H1 (cell line): Measurements from ENCODE around the gene SLMAP. TPM values are rescaled to one million over a fixed set of nuclear protein-coding genes. Genes with fewer than 3 reads are reported as not detected.

ENCODE experiments used
- CTCF ChIA-PET: fragments of 300-600 bp; sonication (Branson Sonifier 250); formaldehyde crosslinking; loops from one replicate; lab custom pipeline; 2021; ENCODE audit not compliant: partially characterized antibody; lab: Charles Lee
- POLR2A ChIA-PET: fragments of 300-600 bp; sonication (Branson Sonifier 250); formaldehyde crosslinking; loops from one replicate; lab custom pipeline; 2021; ENCODE audit warnings: inconsistent platforms; ENCODE audit not compliant: partially characterized antibody; lab: Charles Lee
- DNase-seq, 2 experiments: peaks; one replicate each; pipeline versions ENCODE4 v3.0.0 to v3.0.0-alpha.2; 2010 to 2022; ENCODE audit warnings: low spot score in 2 of 2, low read depth in 1 of 2, mixed read lengths in 1 of 2
- FAIRE-seq: peaks from 2 replicates; lab custom pipeline; 2011; peaks lifted over from hg19 to GRCh38; lab: Jason Lieb, UNC
- H2AFZ ChIP-seq: 2 replicates; pipeline ENCODE4 v1.8.1; 2012; ENCODE audit warnings: low read length, inconsistent platforms
- H2AK5ac ChIP-seq: 2 replicates; pipeline ENCODE4 v1.6.1; 2013; ENCODE audit warnings: low read depth, low read length
- H2BK120ac ChIP-seq: replicated peaks from 2 replicates; pipeline ENCODE3; 2013; ENCODE audit warnings: low read depth, low read length, inconsistent platforms
- H2BK12ac ChIP-seq: 2 replicates; pipeline ENCODE4 v1.6.1; 2013; ENCODE audit warnings: low read depth, low read length
- H2BK15ac ChIP-seq: 2 replicates; pipeline ENCODE4 v1.6.1; 2013; ENCODE audit warnings: low read length
- H2BK20ac ChIP-seq: 2 replicates; pipeline ENCODE4 v1.6.1; 2013; ENCODE audit warnings: low read length
- H2BK5ac ChIP-seq: 2 replicates; pipeline ENCODE4 v1.6.1; 2013; ENCODE audit warnings: low read depth, low read length
- H3K14ac ChIP-seq: 2 replicates; pipeline ENCODE4 v1.6.1; 2013; ENCODE audit warnings: inconsistent platforms; ENCODE audit not compliant: insufficient read length
- H3K18ac ChIP-seq: 2 replicates; pipeline ENCODE4 v1.6.1; 2013; ENCODE audit warnings: low read length; ENCODE audit errors: extremely low read depth
- H3K23ac ChIP-seq: 2 replicates; pipeline ENCODE4 v1.6.1; 2013; ENCODE audit warnings: inconsistent platforms; ENCODE audit not compliant: insufficient read length
- H3K23me2 ChIP-seq: 2 replicates; pipeline ENCODE4 v1.6.1; 2013; ENCODE audit warnings: low read depth, low read length
- H3K27ac ChIP-seq: 2 replicates; pipeline ENCODE4 v1.6.1; 2011; ENCODE audit warnings: low read depth, low read length, inconsistent platforms
- H3K27me3 ChIP-seq, 4 experiments: replicated peaks in 1 of 4; 1 replicate in 1 of 4; 2 replicates in 3 of 4; pipeline versions ENCODE4 v1.6.1 to v1.8.1; 2011 to 2013; ENCODE audit warnings: low read length in 3 of 4, mild to moderate bottlenecking in 3 of 4, inconsistent platforms in 2 of 4, mixed read lengths in 2 of 4, moderate library complexity in 1 of 4; ENCODE audit not compliant: control insufficient read depth in 3 of 4, insufficient read depth in 3 of 4; ENCODE audit errors: extremely low read depth in 1 of 4
- H3K36me3 ChIP-seq, 4 experiments: 2 replicates each; pipeline versions ENCODE4 v1.6.1 to v1.8.1; 2011 to 2013; ENCODE audit warnings: mild to moderate bottlenecking in 4 of 4, low read length in 3 of 4, moderate library complexity in 2 of 4, control low read depth in 1 of 4, inconsistent platforms in 1 of 4; ENCODE audit not compliant: insufficient read depth in 4 of 4, control insufficient read depth in 2 of 4
- H3K4ac ChIP-seq: replicated peaks from 2 replicates; pipeline ENCODE3; 2013; ENCODE audit warnings: low read length, low read depth, mixed read lengths, inconsistent platforms; ENCODE audit not compliant: insufficient read length
- H3K4me1 ChIP-seq, 4 experiments: replicated peaks in 1 of 4; 1 replicate in 1 of 4; 2 replicates in 3 of 4; pipeline versions ENCODE4 v1.6.1 to v1.8.1; 2011 to 2013; ENCODE audit warnings: low read length in 3 of 4, inconsistent platforms in 2 of 4, mixed read lengths in 1 of 4; ENCODE audit not compliant: insufficient read depth in 4 of 4, control insufficient read depth in 3 of 4
- H3K4me2 ChIP-seq, 2 experiments: 2 replicates each; pipeline versions ENCODE4 v1.6.1 to v1.8.1; 2011 to 2013; ENCODE audit warnings: low read depth in 2 of 2, low read length in 2 of 2, control low read depth in 1 of 2, inconsistent platforms in 1 of 2, mild to moderate bottlenecking in 1 of 2; ENCODE audit not compliant: insufficient read depth in 1 of 2
- H3K4me3 ChIP-seq, 4 experiments: fragments of 200-600, 300-600 bp in 1 of 4; sonication (generic), shearing (Covaris generic), sonication (Bioruptor Twin) in 1 of 4; 2 replicates each; pipeline versions ENCODE4 v1.5.1 to v1.8.1; 2011 to 2016; ENCODE audit warnings: low read length in 4 of 4, low read depth in 3 of 4, control low read depth in 2 of 4, inconsistent platforms in 2 of 4, mild to moderate bottlenecking in 2 of 4, mixed read lengths in 1 of 4, moderate library complexity in 1 of 4; ENCODE audit not compliant: insufficient read depth in 2 of 4; ENCODE audit errors: extremely low read depth in 1 of 4
- H3K56ac ChIP-seq: replicated peaks from 2 replicates; pipeline ENCODE3; 2013; ENCODE audit warnings: low read depth, mild to moderate bottlenecking, mixed read lengths, low read length, inconsistent platforms; ENCODE audit not compliant: insufficient read length
- H3K79me1 ChIP-seq: 2 replicates; pipeline ENCODE4 v1.6.1; 2013; ENCODE audit warnings: low read depth, low read length, control low read depth
- H3K79me2 ChIP-seq, 2 experiments: 2 replicates each; pipeline versions ENCODE4 v1.6.1 to v1.8.1; 2012 to 2013; ENCODE audit warnings: low read length in 2 of 2, mild to moderate bottlenecking in 2 of 2, inconsistent platforms in 1 of 2; ENCODE audit not compliant: insufficient read depth in 2 of 2, control insufficient read depth in 1 of 2
- H3K9ac ChIP-seq, 4 experiments: replicated peaks in 1 of 4; 1 replicate in 1 of 4; 2 replicates in 3 of 4; pipeline versions ENCODE4 v1.6.1 to v1.8.1; 2011 to 2013; ENCODE audit warnings: low read depth in 3 of 4, low read length in 3 of 4, control low read depth in 2 of 4, mild to moderate bottlenecking in 2 of 4, moderate library complexity in 2 of 4, inconsistent platforms in 1 of 4; ENCODE audit errors: extremely low read depth in 1 of 4
- H3K9me3 ChIP-seq, 2 experiments: 2 replicates each; pipeline versions ENCODE4 v1.6.1 to v1.8.1; 2012 to 2013; ENCODE audit warnings: mild to moderate bottlenecking in 2 of 2, moderate library complexity in 2 of 2, control low read depth in 1 of 2, inconsistent platforms in 1 of 2, low read depth in 1 of 2, low read length in 1 of 2, mixed read lengths in 1 of 2; ENCODE audit not compliant: insufficient read depth in 2 of 2
- H4K20me1 ChIP-seq, 2 experiments: replicated peaks in 1 of 2; 2 replicates each; pipeline versions ENCODE3 to v1.8.1; 2011 to 2013; ENCODE audit warnings: inconsistent platforms in 2 of 2, low read length in 2 of 2, mild to moderate bottlenecking in 1 of 2; ENCODE audit not compliant: insufficient read depth in 2 of 2, control insufficient read depth in 1 of 2
- H4K5ac ChIP-seq: 2 replicates; pipeline ENCODE4 v1.6.1; 2013; ENCODE audit warnings: low read length, low read depth, mixed read lengths, inconsistent platforms; ENCODE audit not compliant: insufficient read length
- H4K8ac ChIP-seq: 2 replicates; pipeline ENCODE4 v1.8.0; 2013; ENCODE audit warnings: mild to moderate bottlenecking, moderate library complexity, low read length, inconsistent platforms; ENCODE audit not compliant: insufficient read depth; ENCODE audit errors: extremely low read depth
- H4K91ac ChIP-seq: replicated peaks from 2 replicates; pipeline ENCODE3; 2013; ENCODE audit warnings: low read length, mixed read lengths, inconsistent platforms; ENCODE audit not compliant: insufficient read length
- KDM5A ChIP-seq: fragments of 200-600 bp; IDR thresholded peaks from 2 replicates; pipeline ENCODE4 v1.7.1; 2012; ENCODE audit warnings: mild to moderate bottlenecking, low read length, inconsistent platforms, mixed read lengths
- TBP ChIP-seq: IDR thresholded peaks from 2 replicates; pipeline ENCODE4 v1.6.1; 2011; ENCODE audit warnings: low read depth, low read length, improper control_type of control experiment
- WGBS, 2 experiments: shearing (Covaris generic) in 1 of 2; methylation state at CpG; one replicate each; pipeline versions ENCODE4 v1.1.6 to v1.1.7; 2013 to 2015; ENCODE audit warnings: low lambda C conversion rate in 2 of 2, mixed read lengths in 2 of 2, inconsistent platforms in 1 of 2, low coverage in 1 of 2, missing lambda C conversion rate in 1 of 2; ENCODE audit not compliant: insufficient replicate concordance in 2 of 2, insufficient coverage in 1 of 2, insufficient read length in 1 of 2; ENCODE audit errors: extremely low coverage in 1 of 2, missing lambda C conversion rate in 1 of 2; 5-methylcytosine and 5-hydroxymethylcytosine counted together
- polyA plus RNA-seq, 7 experiments: library from polyadenylated mRNA; depleted of rRNA in 3 of 7; stranded (reverse) in 5 of 7; unstranded in 2 of 7; fragments of >200 nt in 5 of 7; fragments of 200-250 nt in 2 of 7; gene quantifications; 1 replicate in 5 of 7; 2 replicates in 1 of 7; 4 replicates in 1 of 7; pipeline versions ENCODE4 v1.2.1 to v1.2.3, GENCODE V29; 2011 to 2013; ENCODE audit warnings: missing spikeins in 2 of 7, mixed read lengths in 2 of 7
- total RNA-seq: library from RNA; stranded (reverse); fragmentation: NEBNext Ultra II Directional; extraction: Animal tissue kit (Norgen Biotek cat#: 25700); gene quantifications from 2 replicates; pipeline ENCODE4 v1.2.1, GENCODE V29; 2021

SLMAP gene
- total and polyA plus RNA-seq, 2 of the 8 experiments (the other 6 are each of a cell fraction or from before 2014, with no cell fraction given): 13.6 to 70.4 TPM

DNA sequence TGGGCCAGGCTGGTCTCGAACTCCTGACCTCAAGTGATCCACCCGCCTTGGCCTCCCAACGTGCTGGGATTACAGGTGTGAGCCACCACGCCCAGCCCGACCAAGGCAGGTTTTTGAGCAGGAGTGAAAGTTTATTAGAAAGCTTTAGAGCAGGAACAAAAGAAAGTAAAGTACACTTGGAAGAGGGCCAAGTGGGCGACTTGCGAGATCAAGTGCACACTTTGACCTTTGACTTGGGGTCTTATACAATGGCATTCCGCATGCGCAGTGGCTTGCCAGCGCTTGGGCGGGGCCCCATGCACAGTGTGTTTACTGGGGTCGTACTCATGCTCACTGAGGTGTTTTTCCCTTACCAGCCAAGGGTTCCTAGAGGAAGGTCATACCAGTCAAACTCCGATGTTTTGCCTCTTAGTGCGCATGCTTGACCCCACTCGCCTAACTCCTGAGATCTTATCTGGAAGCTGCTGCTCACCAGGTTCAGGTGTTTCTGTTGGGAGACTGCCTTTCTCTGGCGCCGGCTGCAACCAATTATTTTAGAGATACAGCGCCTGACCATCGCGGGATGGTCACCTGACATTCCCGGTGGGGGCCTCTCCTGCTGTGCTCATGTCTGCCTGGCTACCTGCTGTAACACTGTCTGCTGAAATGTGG is 205.2 kb downstream of the SLMAP start:
- POLR2A ChIA-PET: interaction anchor here (1.4 to 1.5 kb wide), 2 partner anchors 9 to 10 kb away, joined by 4 read pairs; no protein-coding TSS in a partner anchor
- H2AFZ ChIP-seq: no peak overlapping the region
- DNase-seq (no peak), FAIRE-seq (no peak)
- H3K23me2 ChIP-seq: no peaks in the 10 kb centered on the region
- no peak overlapping the region for H4K8ac ChIP-seq
- no peak overlapping the region for H3K56ac ChIP-seq
- 88% methylated on average over 21 of the region's 21 CpGs; no CpG with 5 or more reads in 1 of the 2 experiments for WGBS, 2 experiments
- H3K27me3 ChIP-seq: no peaks in the 10 kb centered on the region
- H2BK15ac ChIP-seq: no peak overlapping the region
- H2AK5ac ChIP-seq: no peak overlapping the region
- H3K9ac ChIP-seq: no peak overlapping the region
- H4K5ac ChIP-seq: no peak overlapping the region
- no peak overlapping the region for H2BK5ac ChIP-seq
- no peak overlapping the region for H2BK12ac ChIP-seq
- H3K4me3 ChIP-seq: no peak overlapping the region
- no peak overlapping the region for H3K4ac ChIP-seq
- no peaks in the 10 kb centered on the region for H4K20me1 ChIP-seq
- no peak overlapping the region for H3K14ac ChIP-seq
- CTCF ChIA-PET: interaction anchor here (0.6 to 2.0 kb wide), 14 partner anchors 10 to 220 kb away, joined by 3 to 8 read pairs (median 5); no protein-coding TSS in a partner anchor
- no peaks in the 10 kb centered on the region for H3K79me1 ChIP-seq
- no peak overlapping the region for H2BK120ac ChIP-seq
- no peaks in the 10 kb centered on the region for H3K36me3 ChIP-seq
- no peak overlapping the region; the same call in 1 of the 2 replicates for H2BK20ac ChIP-seq
- no peaks in the 10 kb centered on the region for H3K79me2 ChIP-seq
- H4K91ac ChIP-seq: no peak overlapping the region
- no peak overlapping the region for H3K4me2 ChIP-seq
- no peak overlapping the region for H3K23ac ChIP-seq
- no peak overlapping the region for H3K27ac ChIP-seq
- H3K18ac ChIP-seq: no peak overlapping the region
- H3K4me1 ChIP-seq: peaks cover 0 to 3% (median 0%) of the 10 kb centered on the region in 4 experiments; a peak in 2 of 7 replicates
- no peaks in the 10 kb centered on the region for H3K9me3 ChIP-seq
- TF ChIP-seq KDM5A (no peak), TBP (no peak)
